ENCODE measurements around the gene WWOX. TPM values are rescaled to one million over a fixed set of nuclear protein-coding genes. Genes with fewer than 3 reads are reported as not detected.

Gene WWOX
- total and polyA plus RNA-seq, 2 experiments from 2014 or later = 17.0 to 39.8 TPM

DNA sequence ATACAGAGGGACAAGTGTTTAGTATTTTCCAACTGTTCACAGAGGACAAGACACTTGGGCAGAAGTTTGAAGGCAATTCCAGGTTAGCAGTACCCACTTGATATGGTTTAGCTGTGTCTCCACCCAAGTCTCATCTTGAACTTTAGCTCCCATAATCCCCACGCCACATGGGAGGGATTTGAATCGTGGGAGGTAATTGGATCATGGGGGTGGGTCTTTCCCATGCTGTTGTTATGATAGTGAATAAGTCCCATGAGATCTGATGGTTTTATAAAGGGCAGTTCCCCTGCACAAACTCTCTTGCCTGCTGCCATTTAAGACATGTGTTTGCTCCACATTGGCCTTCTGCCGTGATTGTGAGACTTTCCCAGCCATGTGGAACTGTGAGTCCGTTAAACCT, 832.2 kb downstream of the WWOX start:
- Histone ChIP-seq H3K36me3 (replicated peaks; ENCODE audit: insufficient read depth, low read depth) (no peaks in the 10 kb centered on the region), H3K9me3 (ENCODE audit: low read depth) (no peaks in the 10 kb centered on the region), H4K20me1 (ENCODE audit: insufficient read depth, poor library complexity, severe bottlenecking) (no peaks in the 10 kb centered on the region), H3K4me1 (ENCODE audit: insufficient read depth) (no peaks in the 10 kb centered on the region), H3K4me2 (no peak overlapping the region), H3K27ac (no peak overlapping the region), H3K27me3 (no peaks in the 10 kb centered on the region), H2AFZ (no peak overlapping the region), H3K4me3 (no peak overlapping the region), H3K79me2 (no peaks in the 10 kb centered on the region), H3K9me2 (replicated peaks; ENCODE audit: insufficient read depth) (no peaks in the 10 kb centered on the region)
- DNase-seq (ENCODE audit: low spot score) = no peak
- 77% methylated on average over 4 of the region's 4 CpGs for WGBS (ENCODE audit: low lambda C conversion rate, missing lambda C conversion rate)
- TF ChIP-seq EZH2 (IDR thresholded peaks at IDR 0.05; ENCODE audit: borderline replicate concordance) = no peak
- no peak for TF ChIP-seq EZH2phosphoT487 (IDR thresholded peaks at IDR 0.05; ENCODE audit: low read depth, severe bottlenecking, unreplicated experiment)
- TF ChIP-seq CTCF (IDR thresholded peaks at IDR 0.05; ENCODE audit: poor library complexity) = no peak

- Histone ChIP-seq H3K4me1 (ENCODE audit: insufficient read depth) (no peaks in the 10 kb centered on the region), H3K27me3 (no peaks in the 10 kb centered on the region), H4K20me1 (ENCODE audit: insufficient read depth, poor library complexity, severe bottlenecking) (no peaks in the 10 kb centered on the region), H3K4me3 (no peak overlapping the region), H2AFZ (no peak overlapping the region), H3K9me2 (replicated peaks; ENCODE audit: insufficient read depth) (no peaks in the 10 kb centered on the region), H3K79me2 (no peaks in the 10 kb centered on the region), H3K27ac (no peak overlapping the region), H3K9me3 (ENCODE audit: low read depth) (no peaks in the 10 kb centered on the region), H3K4me2 (no peak overlapping the region), H3K36me3 (replicated peaks; ENCODE audit: insufficient read depth, low read depth) (no peaks in the 10 kb centered on the region)
- DNase-seq (ENCODE audit: low spot score) = no peak
- TF ChIP-seq EZH2phosphoT487 (IDR thresholded peaks at IDR 0.05; ENCODE audit: low read depth, severe bottlenecking, unreplicated experiment) (no peak), CTCF (IDR thresholded peaks at IDR 0.05; ENCODE audit: poor library complexity) (no peak), EZH2 (IDR thresholded peaks at IDR 0.05; ENCODE audit: borderline replicate concordance) (no peak)
- WGBS (ENCODE audit: low lambda C conversion rate, missing lambda C conversion rate) = 70% methylated on average over 9 of the region's 9 CpGs
Observed at GRCh38 chr16:78932355-78932943, 833.0 kb downstream of the WWOX start.

- WGBS (ENCODE audit: low lambda C conversion rate, missing lambda C conversion rate) = 96% methylated on average over 3 of the region's 3 CpGs
Observed at GRCh38 chr16:78936060-78936459, 836.6 kb downstream of the WWOX start.

More at GRCh38 chr16:78936060-78936459, 836.6 kb downstream of the WWOX start:
- no peaks in the 10 kb centered on the region for H3K27me3 ChIP-seq
- H3K4me3 ChIP-seq = no peak overlapping the region
- H3K9me3 ChIP-seq (ENCODE audit: low read depth) = no peaks in the 10 kb centered on the region
- no peak overlapping the region for H3K4me2 ChIP-seq
- no peak for DNase-seq (ENCODE audit: low spot score)
- H3K4me1 ChIP-seq (ENCODE audit: insufficient read depth) = no peaks in the 10 kb centered on the region
- no peaks in the 10 kb centered on the region for H3K79me2 ChIP-seq
- H3K9me2 ChIP-seq (replicated peaks; ENCODE audit: insufficient read depth) = no peaks in the 10 kb centered on the region
- no peak overlapping the region for H3K27ac ChIP-seq
- no peak overlapping the region for H2AFZ ChIP-seq
- no peaks in the 10 kb centered on the region for H4K20me1 ChIP-seq (ENCODE audit: insufficient read depth, poor library complexity, severe bottlenecking)
- no peak for TF ChIP-seq CTCF (IDR thresholded peaks at IDR 0.05; ENCODE audit: poor library complexity)
- no peak for TF ChIP-seq EZH2 (IDR thresholded peaks at IDR 0.05; ENCODE audit: borderline replicate concordance)
- no peak for TF ChIP-seq EZH2phosphoT487 (IDR thresholded peaks at IDR 0.05; ENCODE audit: low read depth, severe bottlenecking, unreplicated experiment)
- H3K36me3 ChIP-seq (replicated peaks; ENCODE audit: insufficient read depth, low read depth) = no peaks in the 10 kb centered on the region

Measured in hepatocyte (in vitro differentiated cells).